GM12891 (cell line): ENCODE results near the gene OTOF.

Experiments used
- POLR2A ChIP-seq: IDR thresholded peaks from 2 replicates; pipeline ENCODE4 v1.6.1; 2011; ENCODE audit warnings: low read depth, low read length, control low read depth
- POLR2AphosphoS5 ChIP-seq: IDR thresholded peaks from 2 replicates; pipeline ENCODE4 v1.6.1; 2011; ENCODE audit warnings: low read depth, low read length, control low read depth
- SPI1 ChIP-seq: IDR thresholded peaks from 2 replicates; pipeline ENCODE4 v1.6.1; 2011; ENCODE audit warnings: low read depth, low read length, control low read depth
- TAF1 ChIP-seq: IDR thresholded peaks from 2 replicates; pipeline ENCODE4 v1.6.1; 2011; ENCODE audit warnings: low read depth, low read length, control low read depth

DNA sequence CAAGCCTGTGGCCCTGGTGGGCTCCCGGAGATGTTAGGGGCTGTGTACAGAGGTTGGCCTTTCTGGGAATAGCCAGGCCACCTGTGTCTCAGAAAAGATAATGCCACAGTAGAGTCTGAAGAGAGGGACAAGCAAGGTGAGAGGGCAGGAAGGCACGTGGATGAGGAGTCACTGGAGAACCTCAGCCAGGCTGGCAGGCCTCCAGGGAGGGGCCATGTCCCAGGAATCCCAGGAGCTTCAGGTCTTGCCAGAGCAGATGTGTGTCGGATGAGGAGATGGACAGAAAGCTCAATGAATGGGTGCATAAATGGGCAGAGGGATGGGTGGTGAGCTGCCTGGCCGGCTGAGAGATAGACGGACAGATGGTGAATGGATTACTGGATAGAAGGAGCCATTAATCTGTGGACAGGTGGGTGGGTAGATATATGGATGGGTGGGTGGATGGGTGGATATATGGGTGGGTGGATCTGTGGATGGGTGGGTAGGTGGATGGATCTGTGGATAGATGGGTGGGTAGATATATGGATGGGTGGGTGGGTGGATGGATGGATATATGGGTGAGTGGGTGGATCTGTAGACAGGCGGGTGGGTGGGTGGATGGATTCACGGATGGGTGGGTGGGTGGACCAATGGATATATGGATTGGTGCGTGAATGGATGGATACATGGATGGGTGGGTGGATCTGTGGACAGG lies 7.9 kb upstream of the OTOF start:
- TF ChIP-seq POLR2A = no peak
- TF ChIP-seq TAF1 = no peak
- no peak for TF ChIP-seq POLR2AphosphoS5
- TF ChIP-seq SPI1 = no peak
